ENCODE results near the gene CLEC16A. TPM values are rescaled to one million over a fixed set of nuclear protein-coding genes. Genes with fewer than 3 reads are reported as not detected.

The CLEC16A gene
- total and polyA plus RNA-seq, 2 experiments from 2014 or later, result 9.9 to 24.1 TPM

DNA sequence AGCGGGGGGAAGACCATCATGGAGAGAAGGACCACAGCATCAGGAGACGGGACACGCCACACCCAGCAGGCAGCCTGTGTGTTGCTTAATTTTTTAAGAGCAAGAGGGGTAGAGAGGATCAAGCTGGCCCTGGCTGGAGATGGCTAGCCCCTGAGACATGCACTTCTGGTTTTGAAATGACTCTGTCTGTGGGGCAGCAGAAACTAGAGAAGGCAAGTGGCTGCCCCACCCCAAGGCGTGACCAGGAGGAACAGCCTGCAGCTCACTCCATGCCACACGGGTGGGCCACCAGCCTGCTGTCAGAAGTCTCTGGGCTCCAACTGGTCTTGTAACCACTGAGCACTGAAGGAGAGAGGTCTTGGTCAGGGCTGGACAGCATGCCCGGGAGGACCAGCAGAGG is 236.1 kb downstream of the CLEC16A start (continued):
- TF ChIP-seq CTCF (conservative IDR thresholded peaks at IDR 0.05; ENCODE audit: low read depth in 2 of 2), result no peak
- TF ChIP-seq, protein P1, sequence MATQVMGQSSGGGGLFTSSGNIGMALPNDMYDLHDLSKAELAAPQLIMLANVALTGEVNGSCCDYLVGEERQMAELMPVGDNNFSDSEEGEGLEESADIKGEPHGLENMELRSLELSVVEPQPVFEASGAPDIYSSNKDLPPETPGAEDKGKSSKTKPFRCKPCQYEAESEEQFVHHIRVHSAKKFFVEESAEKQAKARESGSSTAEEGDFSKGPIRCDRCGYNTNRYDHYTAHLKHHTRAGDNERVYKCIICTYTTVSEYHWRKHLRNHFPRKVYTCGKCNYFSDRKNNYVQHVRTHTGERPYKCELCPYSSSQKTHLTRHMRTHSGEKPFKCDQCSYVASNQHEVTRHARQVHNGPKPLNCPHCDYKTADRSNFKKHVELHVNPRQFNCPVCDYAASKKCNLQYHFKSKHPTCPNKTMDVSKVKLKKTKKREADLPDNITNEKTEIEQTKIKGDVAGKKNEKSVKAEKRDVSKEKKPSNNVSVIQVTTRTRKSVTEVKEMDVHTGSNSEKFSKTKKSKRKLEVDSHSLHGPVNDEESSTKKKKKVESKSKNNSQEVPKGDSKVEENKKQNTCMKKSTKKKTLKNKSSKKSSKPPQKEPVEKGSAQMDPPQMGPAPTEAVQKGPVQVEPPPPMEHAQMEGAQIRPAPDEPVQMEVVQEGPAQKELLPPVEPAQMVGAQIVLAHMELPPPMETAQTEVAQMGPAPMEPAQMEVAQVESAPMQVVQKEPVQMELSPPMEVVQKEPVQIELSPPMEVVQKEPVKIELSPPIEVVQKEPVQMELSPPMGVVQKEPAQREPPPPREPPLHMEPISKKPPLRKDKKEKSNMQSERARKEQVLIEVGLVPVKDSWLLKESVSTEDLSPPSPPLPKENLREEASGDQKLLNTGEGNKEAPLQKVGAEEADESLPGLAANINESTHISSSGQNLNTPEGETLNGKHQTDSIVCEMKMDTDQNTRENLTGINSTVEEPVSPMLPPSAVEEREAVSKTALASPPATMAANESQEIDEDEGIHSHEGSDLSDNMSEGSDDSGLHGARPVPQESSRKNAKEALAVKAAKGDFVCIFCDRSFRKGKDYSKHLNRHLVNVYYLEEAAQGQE (IDR thresholded peaks at IDR 0.05; ENCODE audit: unreplicated experiment), result no peak

DNA sequence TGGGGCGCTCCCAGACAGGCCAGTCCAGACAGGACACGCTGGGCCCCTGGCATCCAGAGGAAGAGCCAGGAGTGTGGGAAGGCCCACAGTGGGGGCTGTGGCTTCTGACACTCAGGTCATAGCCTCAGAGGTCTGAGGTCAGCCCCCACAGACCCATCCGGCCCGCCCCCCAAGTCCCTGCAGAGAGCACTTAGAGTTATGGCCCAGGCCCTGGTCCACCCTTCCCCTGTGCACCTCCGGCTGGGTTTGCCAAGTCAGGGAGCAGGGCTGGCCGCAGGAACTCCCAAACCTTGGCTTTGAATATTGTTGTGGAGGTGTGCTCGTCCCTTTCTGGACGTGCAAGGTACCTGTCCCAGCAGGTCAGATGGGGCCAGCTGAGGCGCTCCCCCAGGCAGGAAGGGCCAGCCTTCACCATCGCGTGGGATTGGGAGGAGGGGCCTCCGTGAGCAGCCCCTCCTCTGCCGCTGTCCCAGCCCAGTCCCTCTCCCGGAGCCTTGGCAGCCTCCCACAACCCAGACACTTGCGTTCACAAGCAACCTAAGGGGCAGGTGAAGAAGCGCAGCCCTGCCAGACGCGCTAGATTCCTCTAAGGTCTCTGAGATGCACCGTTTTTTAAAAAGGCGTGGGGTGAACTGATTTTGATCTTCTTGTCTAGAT is 237.0 kb downstream of the CLEC16A start:
- H3K4me1 Mint-ChIP-seq, result peaks cover 25% of the 10 kb centered on the region
- H3K4me1 ChIP-seq (ENCODE audit: insufficient read depth), result peaks cover 9% of the 10 kb centered on the region; the same call in 1 of the 2 replicates
- H3K4me3 ChIP-seq, result no peak overlapping the region
- H4K20me1 ChIP-seq (replicated peaks; ENCODE audit: insufficient read depth), result no peaks in the 10 kb centered on the region
- no peaks in the 10 kb centered on the region for H3F3A ChIP-seq (replicated peaks; ENCODE audit: low read depth)
- H3K27ac ChIP-seq (ENCODE audit: low read depth), result no peak overlapping the region
- H3K27me3 Mint-ChIP-seq (ENCODE audit: insufficient read depth, low read depth, poor library complexity), result peaks cover 7% of the 10 kb centered on the region
- H3K27ac Mint-ChIP-seq, result no peak overlapping the region
- DNase-seq (ENCODE audit: low spot score), result no peak
- no peak for TF ChIP-seq STAT1 (IDR thresholded peaks at IDR 0.05; ENCODE audit: unreplicated experiment)
- no peak for TF ChIP-seq ETS1 (IDR thresholded peaks at IDR 0.05)
- no peak for TF ChIP-seq CREB1 (CRISPR knock-in tag; IDR thresholded peaks at IDR 0.05; ENCODE audit: low read depth)
- TF ChIP-seq NANOG (IDR thresholded peaks at IDR 0.05; ENCODE audit: borderline replicate concordance), result no peak
- no peak for TF ChIP-seq POLR2AphosphoS5 (IDR thresholded peaks at IDR 0.05; ENCODE audit: low read depth)
- no peak for TF ChIP-seq CTCF (conservative IDR thresholded peaks at IDR 0.05; ENCODE audit: low read depth in 2 of 2)
- TF ChIP-seq ZNF114 (CRISPR knock-in tag; IDR thresholded peaks at IDR 0.05), result no peak
- no peak for TF ChIP-seq EZH2 (IDR thresholded peaks at IDR 0.05; ENCODE audit: low read depth, unreplicated experiment)
- no peak overlapping the region for H3K4me3 Mint-ChIP-seq
- no peaks in the 10 kb centered on the region for H3K79me2 ChIP-seq (replicated peaks; ENCODE audit: insufficient read depth)
- H3K36me3 Mint-ChIP-seq (ENCODE audit: low read depth), result no peaks in the 10 kb centered on the region
- no peaks in the 10 kb centered on the region for H3K9me3 Mint-ChIP-seq
- no peak overlapping the region for H2AFZ ChIP-seq
- no peak overlapping the region for H3K4me2 ChIP-seq
- no peaks in the 10 kb centered on the region for H3K27me3 ChIP-seq (ENCODE audit: insufficient read depth)
- no peaks in the 10 kb centered on the region for H3K36me3 ChIP-seq (ENCODE audit: insufficient read depth)
- peak; percentile 37 for ATAC-seq
- H3K9me2 ChIP-seq (ENCODE audit: insufficient read depth), result no peaks in the 10 kb centered on the region

Data from GM23338 (cell line).